CMK (cell line): Measurements from ENCODE around the gene BAIAP3.

Experiments
- DNase-seq: peaks from one replicate; pipeline ENCODE4 v3.0.0-alpha.2; 2010; ENCODE audit warnings: low read depth

The BAIAP3 gene

DNA sequence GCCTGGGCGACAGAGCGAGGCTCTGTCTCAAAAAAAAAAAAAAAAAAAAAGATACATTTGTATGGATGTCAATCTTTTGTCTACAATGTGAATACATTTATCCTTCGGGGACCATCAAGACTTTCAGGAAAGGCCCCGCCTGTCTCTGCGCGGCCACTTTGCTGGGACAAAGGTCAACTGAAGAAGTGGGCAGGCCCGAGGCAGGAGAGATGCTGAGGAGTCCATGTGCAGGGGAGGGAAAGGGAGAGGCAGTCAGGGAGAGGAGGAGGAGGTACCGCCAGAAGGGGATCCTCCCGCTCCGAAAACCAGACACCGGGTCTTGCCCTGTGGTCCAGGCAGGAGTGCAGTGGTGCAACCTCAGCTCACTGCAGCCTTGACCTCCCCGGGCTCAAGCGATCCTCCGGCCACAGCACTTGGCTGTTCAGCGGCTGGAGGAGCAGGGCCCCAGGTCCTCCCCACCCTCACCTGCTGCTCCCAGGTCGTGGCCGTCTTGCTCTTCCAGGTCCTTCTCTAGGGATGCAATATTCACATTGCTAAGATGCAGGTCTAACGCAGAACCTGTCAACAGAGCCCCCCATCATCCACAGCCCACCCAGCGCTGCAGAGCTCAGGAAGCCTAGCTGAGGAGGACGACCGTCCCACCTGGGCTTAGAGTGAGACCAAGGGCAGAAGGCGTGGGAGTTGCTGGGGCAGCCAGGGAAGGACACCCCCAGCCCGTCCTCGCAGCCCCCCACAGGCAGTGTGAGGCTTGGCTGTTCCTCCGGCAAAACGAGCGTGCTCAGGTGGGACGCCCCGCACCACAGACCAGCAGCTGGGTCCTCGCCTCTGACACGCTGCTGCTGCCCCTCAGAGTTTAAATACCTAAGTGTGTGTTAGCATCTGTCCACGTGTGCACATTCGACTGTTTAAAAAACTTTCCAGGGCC lies 37.9 kb downstream of the BAIAP3 start:
- DNase-seq = no peak

DNA sequence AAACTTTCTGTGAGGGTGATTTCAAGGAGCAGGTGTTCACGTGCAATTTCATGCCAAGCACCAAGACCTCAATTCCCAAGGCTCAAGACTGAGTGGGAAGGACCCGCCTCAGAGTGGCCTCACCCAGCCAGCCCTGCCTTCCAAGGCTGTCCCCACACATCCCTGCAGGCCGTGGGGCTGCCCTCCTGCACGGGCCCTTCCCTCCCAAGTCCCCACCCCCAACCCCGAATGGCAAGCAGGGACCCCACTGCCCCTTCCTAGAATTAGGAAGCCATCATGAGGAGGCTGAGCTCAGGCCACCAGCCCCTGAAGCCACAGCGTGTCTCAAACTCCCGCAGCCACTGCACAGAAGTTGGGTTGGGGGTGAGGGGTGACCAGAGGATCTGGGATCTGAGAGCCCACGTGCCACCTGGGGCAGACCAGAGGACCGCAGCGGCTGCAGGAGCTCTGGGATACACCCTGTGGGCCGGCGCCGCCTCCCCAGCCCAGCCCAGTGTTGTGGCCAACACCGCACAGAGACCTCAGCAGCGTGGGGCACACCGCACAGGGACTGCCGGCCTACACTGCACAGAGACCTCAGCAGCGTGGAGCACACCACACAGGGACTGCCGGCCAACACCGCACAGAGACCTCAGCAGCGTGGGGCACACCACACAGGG lies 39.0 kb downstream of the BAIAP3 start:
- DNase-seq = no peak

DNA sequence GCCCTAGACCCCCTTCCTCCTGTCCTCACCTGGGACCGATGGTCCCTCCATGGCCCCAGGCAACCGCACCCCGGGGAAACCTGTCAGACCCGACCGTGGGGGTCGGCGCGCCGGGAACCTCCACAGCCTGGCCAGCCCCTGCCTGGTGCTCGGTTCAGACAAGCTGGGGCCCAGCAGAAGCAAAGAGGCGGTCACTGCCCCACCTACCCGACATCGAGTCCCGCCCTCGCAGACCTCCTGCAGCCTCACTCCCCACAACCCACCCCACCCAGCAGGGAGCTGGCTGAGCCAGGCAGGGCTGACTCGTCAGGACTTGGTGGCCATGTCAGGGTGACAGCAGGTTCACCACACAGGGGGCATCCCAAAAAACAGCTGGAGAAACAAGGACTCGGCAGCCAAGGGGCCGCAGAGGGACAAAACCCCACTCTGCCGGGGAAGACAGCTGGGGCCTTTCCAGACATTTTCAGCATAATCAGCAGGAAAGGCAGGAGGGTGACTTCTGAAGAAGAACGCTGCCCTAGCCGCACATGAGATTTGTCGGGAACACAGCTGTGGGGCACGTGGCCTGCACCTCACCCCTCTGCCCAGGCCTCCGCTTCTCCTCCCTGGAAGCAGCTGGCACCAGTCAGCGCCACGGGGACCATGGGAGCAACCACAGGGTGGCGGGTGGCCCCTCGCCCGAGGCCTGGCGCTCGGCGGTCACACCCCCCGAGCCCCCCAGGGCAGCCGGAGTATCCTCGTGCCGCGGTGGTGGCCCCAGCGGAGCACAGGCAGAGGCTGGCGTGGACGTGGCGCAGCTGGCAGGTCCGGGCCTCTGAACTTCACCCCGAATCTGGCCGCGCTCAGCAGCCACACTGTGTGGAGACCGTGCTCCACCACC lies 41.2 kb downstream of the BAIAP3 start:
- DNase-seq = no peak

DNA sequence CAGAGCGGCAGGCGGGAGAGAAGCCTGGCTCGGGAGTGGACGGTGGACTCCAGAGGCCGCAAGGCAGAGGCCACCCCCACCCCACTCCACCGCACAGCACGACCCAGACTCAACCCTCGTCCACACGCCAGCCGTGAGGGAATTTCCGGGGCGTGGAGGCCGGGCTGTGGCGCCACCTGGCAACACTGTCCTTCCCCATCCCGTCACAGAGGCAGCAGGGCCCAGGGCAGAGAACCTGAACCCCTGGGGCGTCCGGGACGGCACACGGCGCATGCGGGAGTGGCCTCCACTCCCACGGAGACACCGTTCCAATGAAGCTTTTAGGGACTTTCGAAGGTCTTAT lies 41.8 kb downstream of the BAIAP3 start:
- DNase-seq = no peak

- no peak for DNase-seq
Observed at GRCh38 chr16:1375741-1376410, 42.4 kb downstream of the BAIAP3 start.

DNA sequence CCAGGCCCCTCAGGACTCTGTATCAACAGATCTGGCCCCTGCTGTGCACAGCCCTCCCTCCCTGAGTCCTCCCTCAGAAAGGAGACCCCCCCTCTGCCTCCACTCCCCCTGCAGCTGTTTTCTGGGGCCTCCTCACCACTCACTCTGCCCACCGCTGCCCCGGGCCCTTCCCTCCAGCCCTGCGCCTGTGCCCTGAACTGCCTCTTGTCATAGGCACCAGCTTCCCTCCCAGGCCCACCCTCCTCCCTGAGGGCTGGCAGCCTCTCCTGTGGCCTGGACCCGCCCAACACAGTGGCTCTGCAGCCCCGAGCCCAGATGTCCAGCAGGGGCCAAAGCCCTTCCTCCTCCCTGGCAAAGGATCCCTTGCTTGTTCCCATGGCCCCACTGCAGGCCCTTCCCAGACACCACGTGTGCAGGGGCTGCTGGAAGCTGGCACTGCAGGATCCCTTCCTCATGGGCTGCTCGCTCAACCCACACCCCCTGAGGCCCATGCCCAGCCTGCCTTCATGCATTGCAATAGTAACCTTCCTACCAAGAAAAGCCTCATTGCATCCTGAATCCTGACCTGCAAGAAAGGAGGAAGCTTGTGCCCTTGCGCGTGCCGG lies 44.1 kb downstream of the BAIAP3 start:
- DNase-seq = no peak

DNA sequence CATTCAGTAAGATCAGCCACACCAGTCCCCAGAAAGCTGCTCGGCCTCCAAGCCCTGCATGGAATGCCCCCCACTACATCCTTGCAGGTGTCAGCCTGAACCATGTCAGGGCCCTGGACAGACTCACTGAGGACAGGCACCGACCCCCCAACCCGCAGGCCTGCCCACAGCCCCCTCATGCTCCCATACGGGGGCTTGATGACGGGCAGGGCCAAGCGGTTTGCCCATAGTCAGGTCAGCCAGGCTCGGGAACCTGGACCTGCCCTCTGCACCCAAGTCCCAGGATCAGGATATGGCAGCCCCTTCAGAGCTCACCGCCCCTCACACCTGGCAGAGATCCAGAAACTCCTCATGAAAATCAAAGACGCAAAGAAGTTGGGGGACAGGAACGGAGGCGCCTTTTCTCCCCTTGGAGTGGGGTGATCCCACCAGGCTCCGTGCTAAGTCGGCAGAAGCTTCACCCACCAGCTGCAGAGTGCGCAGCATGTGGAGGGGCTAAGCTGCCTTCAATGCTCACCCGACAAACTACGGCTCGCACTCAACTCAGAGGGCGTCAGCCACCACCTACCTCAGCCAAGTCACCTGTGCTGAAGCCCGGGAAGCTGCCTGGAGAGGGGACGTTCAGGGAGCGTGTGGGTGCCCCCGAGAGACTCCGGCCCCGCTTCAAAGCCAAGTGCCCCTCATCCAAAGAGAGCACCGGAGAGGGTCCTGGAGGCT lies 44.8 kb downstream of the BAIAP3 start:
- DNase-seq = no peak

DNA sequence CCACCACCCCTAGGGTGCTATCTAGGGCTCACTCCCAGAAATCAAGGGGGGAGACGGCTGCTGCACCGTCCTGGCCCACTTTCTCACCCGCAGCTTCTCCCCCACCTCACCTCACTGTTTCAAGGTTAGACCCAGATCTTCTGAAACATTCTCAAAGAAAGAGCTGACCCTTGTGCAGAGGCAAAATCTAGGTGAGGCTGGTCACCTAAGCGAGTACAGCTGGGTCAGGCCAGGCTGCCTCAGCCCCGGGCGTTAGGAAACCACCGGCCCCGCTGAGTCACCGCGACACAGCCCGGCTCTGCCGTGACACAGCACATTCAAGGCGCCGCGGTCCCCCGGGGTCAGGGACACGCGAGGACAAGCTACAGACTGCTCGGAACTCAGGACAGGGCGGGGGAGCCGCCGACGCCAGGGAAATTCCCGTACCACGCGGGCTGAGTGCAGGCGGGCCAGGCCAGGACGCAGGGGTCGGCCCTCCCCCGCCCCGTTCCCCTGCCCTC lies 45.4 kb downstream of the BAIAP3 start:
- no peak for DNase-seq

- DNase-seq = no peak
Observed at GRCh38 chr16:1379304-1380076, 46.0 kb downstream of the BAIAP3 start.

DNA sequence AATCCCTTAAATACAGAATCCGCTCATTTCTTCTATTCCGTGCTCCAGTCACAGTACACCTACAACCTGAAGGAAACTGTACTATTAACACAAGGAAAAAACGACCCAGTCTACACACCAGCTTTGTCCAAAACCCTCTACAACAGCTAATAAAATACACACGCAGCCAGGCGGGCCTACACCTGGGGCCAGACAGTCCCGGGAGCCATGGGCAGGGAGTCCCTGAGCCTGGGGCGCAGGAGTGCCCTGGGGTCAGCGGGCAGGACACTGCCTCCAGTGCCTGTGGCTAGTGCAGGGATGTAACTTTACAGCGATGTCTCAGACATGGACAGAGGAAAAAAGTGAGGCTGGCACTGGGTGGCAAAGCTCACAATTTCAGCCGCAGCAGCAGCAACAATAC lies 46.8 kb downstream of the BAIAP3 start:
- no peak for DNase-seq

DNA sequence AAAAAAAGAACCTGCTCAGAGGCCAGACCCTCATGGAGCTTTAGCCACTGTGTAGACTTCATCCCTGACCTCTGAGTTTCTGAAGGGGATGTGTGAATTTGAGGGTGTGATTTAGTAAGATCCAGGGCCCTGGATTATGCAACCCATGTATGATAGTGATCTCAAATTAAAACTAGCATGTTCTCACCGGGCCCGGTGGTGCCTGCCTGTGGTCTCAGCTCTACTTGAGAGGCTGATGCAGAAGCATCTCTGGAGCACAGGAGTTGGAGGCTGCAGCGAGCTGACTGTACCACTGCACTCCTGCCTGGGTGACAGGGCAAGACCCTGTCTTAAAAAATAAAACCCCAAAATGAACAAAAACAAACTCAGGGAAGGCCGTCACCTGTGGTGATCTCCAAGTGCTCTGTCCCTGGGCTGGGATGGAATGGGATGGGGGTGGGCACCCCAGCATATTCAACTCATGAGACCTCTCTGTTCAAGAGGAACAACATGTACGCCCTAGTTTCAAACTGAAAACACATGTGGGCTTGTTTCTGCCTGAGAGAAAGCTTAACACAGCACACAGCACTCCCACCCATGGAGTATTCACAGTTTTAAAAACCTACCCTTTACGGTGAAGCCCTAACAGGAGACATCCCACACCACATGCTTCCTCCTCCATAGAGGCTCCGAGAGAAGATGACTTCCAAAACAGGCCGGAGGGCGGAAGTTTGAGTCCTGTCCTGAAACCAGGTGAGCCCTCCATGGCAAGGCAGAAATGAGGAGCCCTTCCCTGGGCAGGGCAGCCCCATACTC lies 48.4 kb downstream of the BAIAP3 start:
- DNase-seq = no peak

GRCh38 chr16:1383556-1383955 lies 50.1 kb downstream of the BAIAP3 start:
- DNase-seq = no peak

- no peak for DNase-seq
Observed at GRCh38 chr16:1385232-1385631, 51.8 kb downstream of the BAIAP3 start.

DNA sequence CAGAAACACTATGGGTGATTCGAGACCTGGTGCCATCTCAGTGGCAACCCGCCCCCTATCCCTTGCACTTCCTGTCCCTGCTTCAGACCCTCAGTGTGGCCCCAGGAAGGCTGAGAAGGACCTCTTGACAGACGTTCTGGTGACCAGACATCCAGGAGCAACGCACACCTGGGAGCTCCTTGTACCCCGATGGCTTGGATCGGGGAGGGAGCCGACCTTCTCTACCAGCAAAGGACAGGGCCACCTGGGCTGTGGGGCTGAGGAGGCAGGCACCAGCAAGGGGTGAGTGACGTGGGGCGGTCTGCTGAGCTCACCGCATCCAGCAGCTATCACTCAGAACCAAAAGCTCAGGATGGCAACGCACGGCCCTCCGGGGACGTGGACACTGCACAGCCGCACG lies 53.9 kb downstream of the BAIAP3 start:
- DNase-seq = no peak

GRCh38 chr16:1389762-1390161 lies 56.3 kb downstream of the BAIAP3 start:
- DNase-seq = no peak

- DNase-seq = no peak
Observed at GRCh38 chr16:1390239-1390779, 56.9 kb downstream of the BAIAP3 start.

DNA sequence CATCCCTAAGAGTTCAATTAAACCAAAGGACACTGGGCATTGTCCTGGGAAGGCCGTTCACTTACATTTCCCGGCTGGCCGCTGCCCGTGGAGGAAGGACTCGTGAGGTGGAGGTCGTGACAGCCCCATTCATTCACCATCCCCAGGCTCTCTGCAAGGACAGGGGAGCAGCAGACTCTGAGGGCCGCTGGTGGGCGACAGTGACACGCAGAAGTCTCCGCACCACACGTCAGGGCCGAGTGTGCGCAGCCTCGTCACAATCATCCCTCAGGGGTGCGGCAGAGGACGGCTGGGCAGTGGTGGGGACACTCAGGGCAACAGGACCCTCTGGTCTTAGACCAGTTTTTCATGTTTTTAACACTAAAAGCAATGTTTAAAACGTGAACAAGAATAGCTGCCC lies 59.4 kb downstream of the BAIAP3 start:
- no peak for DNase-seq

DNA sequence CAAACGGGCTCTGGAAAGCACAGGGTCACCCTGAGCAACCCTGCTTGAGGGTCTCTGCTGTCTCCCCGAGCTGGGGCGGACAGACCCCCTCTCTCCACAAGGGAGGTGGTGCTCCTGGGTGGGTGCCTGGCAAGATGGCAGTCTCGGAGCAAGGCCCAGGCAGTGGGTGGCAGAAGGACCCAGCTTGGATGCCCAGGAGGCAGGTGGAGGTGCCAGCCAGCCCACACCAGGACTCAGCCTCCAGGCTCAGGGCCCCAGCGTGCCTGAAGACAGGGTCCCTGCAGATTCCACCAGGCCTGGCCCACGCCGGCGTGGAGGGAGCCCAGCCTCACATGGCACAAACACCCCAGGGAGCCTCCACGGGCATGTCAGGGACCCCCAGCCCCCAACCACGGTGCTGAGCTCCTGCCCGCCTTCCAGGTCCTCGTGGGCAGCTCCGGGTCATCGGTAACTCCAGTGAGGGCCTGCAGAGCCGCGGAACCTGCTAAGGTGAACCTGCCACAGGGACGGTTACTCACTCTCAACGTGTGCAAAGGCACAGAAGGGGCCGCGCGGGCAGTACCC lies 60.2 kb downstream of the BAIAP3 start:
- no peak for DNase-seq
